KOPT-K1 (cell line): ENCODE data around the gene SNCG.
"Not testable (repeated sequence)": the region's sequence is repeated elsewhere in the genome, so short reads cannot be mapped to it uniquely, and the experiment has no call there.

Experiments used
- H3K27ac ChIP-seq: fragments of 200-600 bp; sonication (generic); 2 replicates; pipeline ENCODE4 v1.5.1; 2016; ENCODE audit warnings: antibody characterized with exemption, mild to moderate bottlenecking, low read depth, low read length; ENCODE audit not compliant: poor library complexity, severe bottlenecking
- H3K36me3 ChIP-seq: fragments of 200-600 bp; sonication (generic); 2 replicates; pipeline ENCODE4 v1.5.1; 2017; ENCODE audit warnings: antibody characterized with exemption, mild to moderate bottlenecking, low read length, moderate library complexity; ENCODE audit not compliant: insufficient read depth
- H3K9me3 ChIP-seq: fragments of 200-600 bp; sonication (generic); 2 replicates; pipeline ENCODE4 v1.5.1; 2017; ENCODE audit warnings: antibody characterized with exemption, low read length, mild to moderate bottlenecking; ENCODE audit not compliant: insufficient read depth, poor library complexity, severe bottlenecking

Gene SNCG

GRCh38 chr10:86958116-86958900 lies at the start of gene SNCG:
Gene SNCG (plus strand): TSS chr10:86958599. CDS start chr10:86958698, 99 bp downstream.
- H3K36me3 ChIP-seq = no peaks in the 10 kb centered on the region

GRCh38 chr10:86914734-86915133 lies 43.7 kb upstream of the SNCG start:
- Histone ChIP-seq H3K9me3 (no peaks in the 10 kb centered on the region), H3K27ac (no peak overlapping the region), H3K36me3 (peaks cover 60% of the 10 kb centered on the region)

More at GRCh38 chr10:86958116-86958900, at the start of gene SNCG:
- no peak within 1 kb of the TSS for H3K27ac ChIP-seq
- H3K9me3 ChIP-seq = no peaks in the 10 kb centered on the region

DNA sequence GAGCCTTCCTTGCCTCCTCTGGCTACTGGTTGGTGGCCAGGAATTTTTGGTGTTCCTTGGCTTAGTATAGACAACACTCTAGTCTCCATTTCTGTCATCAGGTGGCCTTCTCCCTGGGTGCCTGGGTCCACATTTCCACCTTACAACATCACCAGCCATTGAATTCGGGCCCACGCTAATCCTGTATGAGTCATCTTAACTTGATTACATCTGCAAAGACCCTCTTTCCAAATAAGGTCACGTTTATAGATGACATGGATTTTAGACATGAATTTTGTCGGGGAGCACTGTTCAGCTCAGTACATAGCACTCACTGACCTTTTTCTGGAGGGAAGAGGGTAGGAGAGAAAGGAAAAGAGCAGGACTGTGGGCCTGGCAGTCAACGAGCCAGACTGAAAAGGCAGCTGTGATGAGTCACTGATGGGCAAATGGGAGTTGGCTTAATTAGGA lies 40.4 kb upstream of the SNCG start:
- Histone ChIP-seq H3K9me3 (no peaks in the 10 kb centered on the region), H3K27ac (no peak overlapping the region), H3K36me3 (peaks cover 82% of the 10 kb centered on the region)

GRCh38 chr10:86922553-86922961 lies 35.8 kb upstream of the SNCG start:
- Histone ChIP-seq H3K9me3 (no peaks in the 10 kb centered on the region), H3K27ac (no peak overlapping the region), H3K36me3 (peaks cover 55% of the 10 kb centered on the region)

- no peak overlapping the region for H3K27ac ChIP-seq
These were observed 28.7 kb upstream of the SNCG start for GRCh38 chr10:86929468-86930380.

GRCh38 chr10:86931872-86932271 lies 26.5 kb upstream of the SNCG start:
- no peak overlapping the region for H3K27ac ChIP-seq
- H3K36me3 ChIP-seq = peaks cover 22% of the 10 kb centered on the region
- H3K9me3 ChIP-seq = no peaks in the 10 kb centered on the region

More at GRCh38 chr10:86929468-86930380, 28.7 kb upstream of the SNCG start:
- Histone ChIP-seq H3K36me3 (peaks cover 22% of the 10 kb centered on the region), H3K9me3 (no peaks in the 10 kb centered on the region)

DNA sequence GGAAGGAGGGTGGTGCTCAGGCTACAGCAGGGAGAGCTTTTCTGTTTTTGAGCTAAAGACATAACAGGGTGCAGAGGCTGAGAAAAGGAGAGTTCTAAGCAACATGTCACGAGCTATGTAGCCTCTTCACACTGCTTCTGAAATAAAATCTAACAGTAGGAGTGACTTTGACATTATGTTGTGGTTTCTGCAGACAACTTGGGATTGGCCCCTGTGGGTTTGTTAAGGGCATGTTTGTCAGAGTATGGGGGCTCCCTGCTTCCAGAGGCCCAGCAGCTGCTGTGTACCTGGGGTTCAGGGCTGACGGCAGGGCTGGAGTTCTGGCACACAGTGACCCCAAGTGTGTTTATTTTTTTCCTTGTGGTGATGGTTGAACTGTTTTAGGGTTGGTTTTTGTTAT lies 25.7 kb upstream of the SNCG start:
- no peaks in the 10 kb centered on the region for H3K9me3 ChIP-seq
- H3K27ac ChIP-seq = peak overlapping the region; percentile 13
- H3K36me3 ChIP-seq = peaks cover 22% of the 10 kb centered on the region

DNA sequence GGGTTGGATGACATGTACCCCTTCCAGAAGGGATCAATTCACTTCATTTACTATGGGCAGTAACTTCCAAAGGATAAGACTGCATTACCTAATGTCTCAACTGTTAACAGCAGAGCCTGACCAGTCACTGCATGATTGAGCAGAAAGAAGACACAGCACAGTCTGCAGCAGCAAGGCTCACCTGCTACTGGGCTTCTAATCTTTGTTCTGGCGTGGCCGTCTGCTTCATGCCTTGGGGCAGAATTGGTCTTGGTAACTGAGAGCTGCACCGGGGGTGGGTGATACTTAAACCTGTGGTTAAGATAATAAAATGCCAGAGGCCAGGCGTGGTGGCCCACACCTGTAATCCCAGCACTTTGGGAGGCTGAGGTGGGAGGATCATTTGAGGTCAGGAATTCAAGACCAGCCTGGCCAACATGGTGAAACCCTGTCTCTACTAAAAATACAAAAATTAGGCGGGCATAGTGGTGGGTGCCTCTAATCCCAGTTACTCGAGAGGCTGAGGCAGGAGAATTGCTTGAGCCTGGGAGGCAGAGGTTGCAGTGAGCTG lies 24.2 kb upstream of the SNCG start:
- peaks cover 11% of the 10 kb centered on the region for H3K36me3 ChIP-seq
- not testable (repeated sequence) for H3K9me3 ChIP-seq, H3K27ac ChIP-seq

DNA sequence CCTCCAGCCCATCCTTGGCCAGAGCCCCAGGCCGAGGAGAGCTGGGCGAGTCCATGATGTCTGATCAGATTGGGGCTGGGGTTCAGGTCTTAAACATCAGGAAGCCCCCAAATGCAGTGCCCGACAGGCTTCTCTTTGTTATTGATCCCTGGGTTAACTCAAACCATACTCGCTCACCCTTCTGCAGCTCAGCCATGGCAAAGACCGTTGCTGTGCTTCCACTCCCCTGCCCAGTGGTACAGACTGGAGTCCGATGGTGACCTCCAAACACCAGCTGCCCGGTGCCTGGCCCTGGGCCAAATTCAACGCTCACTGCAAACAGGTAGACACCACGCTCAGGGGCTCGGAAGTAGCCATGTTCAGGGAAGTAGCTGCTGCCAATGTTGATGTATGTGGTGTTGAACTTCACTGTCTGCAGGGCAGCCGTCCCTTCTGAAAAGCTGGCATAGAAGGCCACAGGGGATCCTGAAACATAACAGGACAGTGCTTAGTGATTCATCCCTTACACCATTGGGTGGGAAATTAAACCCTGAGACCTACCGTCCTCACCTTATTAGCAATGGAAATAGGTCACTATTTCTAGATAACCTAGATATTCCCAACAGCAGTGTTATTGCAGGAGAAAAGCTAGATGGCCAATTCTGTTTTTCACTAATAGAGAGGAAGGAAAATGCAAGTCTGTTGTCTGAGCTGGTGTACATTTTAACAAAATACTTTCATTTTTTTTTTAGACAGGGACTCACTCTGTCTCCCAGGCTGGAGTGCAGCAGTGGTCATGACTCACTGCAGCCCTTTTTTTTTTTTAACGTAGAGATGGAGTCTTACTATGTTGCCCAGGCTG lies 21.5 kb upstream of the SNCG start:
- Histone ChIP-seq H3K27ac (no peak overlapping the region), H3K9me3 (no peaks in the 10 kb centered on the region)

GRCh38 chr10:86937502-86938154 lies 20.8 kb upstream of the SNCG start:
- H3K27ac ChIP-seq = no peak overlapping the region
- no peaks in the 10 kb centered on the region for H3K36me3 ChIP-seq
- no peaks in the 10 kb centered on the region for H3K9me3 ChIP-seq

More for the DNA sequence above, 21.5 kb upstream of the SNCG start:
- no peaks in the 10 kb centered on the region for H3K36me3 ChIP-seq

GRCh38 chr10:86938260-86938659 lies 20.1 kb upstream of the SNCG start:
- Histone ChIP-seq H3K36me3 (no peaks in the 10 kb centered on the region), H3K27ac (no peak overlapping the region), H3K9me3 (no peaks in the 10 kb centered on the region)

- not testable (repeated sequence) for H3K27ac ChIP-seq, H3K36me3 ChIP-seq, H3K9me3 ChIP-seq
These were observed 18.3 kb upstream of the SNCG start for GRCh38 chr10:86940076-86940475.

DNA sequence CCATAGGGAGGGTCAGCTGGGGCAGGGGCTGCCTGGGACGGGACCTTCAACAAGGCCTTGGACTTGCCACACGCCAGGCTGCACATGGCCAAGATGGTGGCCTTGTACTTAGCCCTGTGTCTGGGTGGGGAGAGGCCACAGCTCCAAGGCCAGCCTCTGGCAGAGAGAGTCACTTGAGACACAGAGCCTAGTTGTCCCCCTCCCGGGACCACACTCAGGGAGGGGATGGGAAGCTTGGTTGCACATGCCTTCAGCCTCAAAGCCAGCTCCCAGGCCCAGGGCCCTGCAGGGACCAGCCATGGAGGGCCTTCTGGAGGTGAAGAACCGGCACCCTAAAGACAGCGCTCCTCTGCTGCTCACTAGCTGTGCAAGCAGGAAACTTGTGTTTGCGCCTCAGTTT lies 17.7 kb upstream of the SNCG start:
- Histone ChIP-seq H3K27ac (no peak overlapping the region), H3K9me3 (no peaks in the 10 kb centered on the region), H3K36me3 (no peaks in the 10 kb centered on the region)

GRCh38 chr10:86941426-86941825 lies 17.0 kb upstream of the SNCG start:
- no peak overlapping the region for H3K27ac ChIP-seq
- no peaks in the 10 kb centered on the region for H3K9me3 ChIP-seq
- H3K36me3 ChIP-seq = no peaks in the 10 kb centered on the region
